Measurements from ENCODE around the gene CORO2A. TPM values are rescaled to one million over a fixed set of nuclear protein-coding genes. Genes with fewer than 3 reads are reported as not detected.

The CORO2A gene
- total RNA-seq, 1 experiment from 2014 or later: 24.3 TPM

DNA sequence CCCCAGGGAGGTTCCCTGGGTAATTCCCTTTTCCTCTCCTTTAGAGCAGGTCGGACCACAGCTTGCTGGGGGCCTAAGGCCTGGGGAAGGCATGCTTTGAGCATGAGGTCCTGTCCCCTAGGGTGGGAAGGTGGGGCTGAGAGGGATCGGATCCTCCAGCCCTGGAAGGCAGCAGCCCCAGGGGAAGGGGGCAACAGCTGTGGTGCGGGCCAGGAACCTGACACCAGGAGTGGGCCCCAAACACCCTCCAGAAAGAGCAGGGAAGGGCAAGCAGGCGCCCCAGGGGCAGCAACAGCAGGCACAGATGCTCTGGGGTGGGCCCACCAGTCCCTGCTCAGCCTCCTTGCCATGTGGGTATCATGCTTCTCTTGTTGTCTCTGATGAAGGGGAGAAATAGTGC is 3.2 kb upstream of the CORO2A start:
- BruUV-seq (replicated peaks): no TSS peak
- CTCF ChIA-PET: no interaction called here
- Mint-ChIP-seq H3K9me3 (ENCODE audit: low read depth, unreplicated experiment) (no peaks in the 10 kb centered on the region), H3K4me1 (ENCODE audit: low read depth, unreplicated experiment) (no peaks in the 10 kb centered on the region), H3K27ac (ENCODE audit: unreplicated experiment) (no peak overlapping the region), H3K36me3 (ENCODE audit: insufficient read depth, unreplicated experiment) (peaks cover 20% of the 10 kb centered on the region), H3K27me3 (ENCODE audit: unreplicated experiment) (no peaks in the 10 kb centered on the region), H3K4me3 (ENCODE audit: low read depth, unreplicated experiment) (no peak overlapping the region)
- no peak for DNase-seq
- TF ChIP-seq, protein P1, sequence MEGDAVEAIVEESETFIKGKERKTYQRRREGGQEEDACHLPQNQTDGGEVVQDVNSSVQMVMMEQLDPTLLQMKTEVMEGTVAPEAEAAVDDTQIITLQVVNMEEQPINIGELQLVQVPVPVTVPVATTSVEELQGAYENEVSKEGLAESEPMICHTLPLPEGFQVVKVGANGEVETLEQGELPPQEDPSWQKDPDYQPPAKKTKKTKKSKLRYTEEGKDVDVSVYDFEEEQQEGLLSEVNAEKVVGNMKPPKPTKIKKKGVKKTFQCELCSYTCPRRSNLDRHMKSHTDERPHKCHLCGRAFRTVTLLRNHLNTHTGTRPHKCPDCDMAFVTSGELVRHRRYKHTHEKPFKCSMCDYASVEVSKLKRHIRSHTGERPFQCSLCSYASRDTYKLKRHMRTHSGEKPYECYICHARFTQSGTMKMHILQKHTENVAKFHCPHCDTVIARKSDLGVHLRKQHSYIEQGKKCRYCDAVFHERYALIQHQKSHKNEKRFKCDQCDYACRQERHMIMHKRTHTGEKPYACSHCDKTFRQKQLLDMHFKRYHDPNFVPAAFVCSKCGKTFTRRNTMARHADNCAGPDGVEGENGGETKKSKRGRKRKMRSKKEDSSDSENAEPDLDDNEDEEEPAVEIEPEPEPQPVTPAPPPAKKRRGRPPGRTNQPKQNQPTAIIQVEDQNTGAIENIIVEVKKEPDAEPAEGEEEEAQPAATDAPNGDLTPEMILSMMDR (IDR thresholded peaks at IDR 0.05; ENCODE audit: unreplicated experiment): no peak
- intact Hi-C loops (cut with micrococcal nuclease; ENCODE audit: unreplicated experiment): no loop called here

GRCh38 chr9:98193336-98193944 is 1.0 kb upstream of the CORO2A start:
- Mint-ChIP-seq H3K27me3 (ENCODE audit: unreplicated experiment) (no peaks in the 10 kb centered on the region), H3K9me3 (ENCODE audit: low read depth, unreplicated experiment) (no peaks in the 10 kb centered on the region), H3K36me3 (ENCODE audit: insufficient read depth, unreplicated experiment) (peaks cover 29% of the 10 kb centered on the region), H3K4me1 (ENCODE audit: low read depth, unreplicated experiment) (no peaks in the 10 kb centered on the region), H3K4me3 (ENCODE audit: low read depth, unreplicated experiment) (peak overlapping the region; percentile 80), H3K27ac (ENCODE audit: unreplicated experiment) (peak overlapping the region; percentile 54)
- intact Hi-C loops (cut with micrococcal nuclease; ENCODE audit: unreplicated experiment): loop anchor here (2.0 to 5.0 kb wide), 2 partner anchors 47 to 64 kb away; partner anchors contain the start of gene TBC1D2
- CTCF ChIA-PET: interaction anchor here (1.0 to 1.3 kb wide), 2 partner anchors 8 to 75 kb away, joined by 3 to 4 read pairs; partner anchors contain the start of gene TRIM14
- TF ChIP-seq, protein P1 (IDR thresholded peaks at IDR 0.05; ENCODE audit: unreplicated experiment): no peak
- TSS peak; percentile 79 for BruUV-seq (replicated peaks)
- no peak for DNase-seq

- Mint-ChIP-seq H3K9me3 (ENCODE audit: low read depth, unreplicated experiment) (no peaks in the 10 kb centered on the region), H3K4me1 (ENCODE audit: low read depth, unreplicated experiment) (no peaks in the 10 kb centered on the region), H3K4me3 (ENCODE audit: low read depth, unreplicated experiment) (peak overlapping the region; percentile 80), H3K27me3 (ENCODE audit: unreplicated experiment) (no peaks in the 10 kb centered on the region), H3K27ac (ENCODE audit: unreplicated experiment) (peak overlapping the region; percentile 54), H3K36me3 (ENCODE audit: insufficient read depth, unreplicated experiment) (peaks cover 29% of the 10 kb centered on the region)
- BruUV-seq (replicated peaks): no TSS peak
- intact Hi-C loops (cut with micrococcal nuclease; ENCODE audit: unreplicated experiment): loop anchor here (2.0 to 5.0 kb wide), 3 partner anchors 45 to 73 kb away; partner anchors contain the start of genes TBC1D2 and TRIM14
- CTCF ChIA-PET: interaction anchor here (1.5 kb wide), 1 partner anchor 73 kb away, joined by 6 read pairs; the partner anchor contains the start of gene TRIM14
- TF ChIP-seq, protein P1 (IDR thresholded peaks at IDR 0.05; ENCODE audit: unreplicated experiment): no peak
- peak; percentile 35 for DNase-seq
Observed at GRCh38 chr9:98191671-98192502, 550 bp downstream of the CORO2A start.

DNA sequence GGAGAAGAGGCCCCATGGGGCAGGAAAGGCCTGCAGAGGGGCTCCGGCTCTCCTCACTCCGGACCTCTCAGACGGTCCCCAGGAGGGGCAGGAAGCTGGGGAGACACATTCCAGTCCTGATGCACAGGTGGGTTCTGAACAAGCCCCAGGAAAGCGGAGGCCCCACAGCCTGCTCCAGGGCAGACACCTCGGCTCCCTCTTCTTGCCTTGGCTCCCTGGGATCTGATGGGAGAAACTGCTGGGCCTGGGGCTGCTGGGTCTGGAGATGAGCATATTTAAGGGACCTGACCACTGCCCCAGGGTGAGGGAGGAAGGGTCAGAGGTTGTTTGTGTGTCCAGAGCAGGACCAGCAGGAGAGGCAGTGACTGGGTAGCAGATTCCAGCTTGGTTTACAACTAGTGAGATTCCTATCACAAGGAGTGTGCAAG is 1.2 kb downstream of the CORO2A start:
- H3K27me3 Mint-ChIP-seq (ENCODE audit: unreplicated experiment): no peaks in the 10 kb centered on the region
- peaks cover 29% of the 10 kb centered on the region for H3K36me3 Mint-ChIP-seq (ENCODE audit: insufficient read depth, unreplicated experiment)
- peak overlapping the region; percentile 80 for H3K4me3 Mint-ChIP-seq (ENCODE audit: low read depth, unreplicated experiment)
- H3K4me1 Mint-ChIP-seq (ENCODE audit: low read depth, unreplicated experiment): no peaks in the 10 kb centered on the region
- H3K27ac Mint-ChIP-seq (ENCODE audit: unreplicated experiment): peak overlapping the region; percentile 54
- intact Hi-C loops (cut with micrococcal nuclease; ENCODE audit: unreplicated experiment): loop anchor here (2.0 to 5.0 kb wide), 2 partner anchors 66 to 72 kb away; partner anchors contain the start of genes TBC1D2 and TRIM14
- no peaks in the 10 kb centered on the region for H3K9me3 Mint-ChIP-seq (ENCODE audit: low read depth, unreplicated experiment)
- no TSS peak for BruUV-seq (replicated peaks)
- no peak for DNase-seq
- TF ChIP-seq, protein P1 (IDR thresholded peaks at IDR 0.05; ENCODE audit: unreplicated experiment): no peak
- CTCF ChIA-PET: interaction anchor here (0.5 to 1.5 kb wide), 3 partner anchors 13 to 72 kb away, joined by 3 to 6 read pairs (median 3); partner anchors contain the start of gene TRIM14

All from Calu3 (cell line).